Measurements from ENCODE around the gene RBM20.

The RBM20 gene

DNA sequence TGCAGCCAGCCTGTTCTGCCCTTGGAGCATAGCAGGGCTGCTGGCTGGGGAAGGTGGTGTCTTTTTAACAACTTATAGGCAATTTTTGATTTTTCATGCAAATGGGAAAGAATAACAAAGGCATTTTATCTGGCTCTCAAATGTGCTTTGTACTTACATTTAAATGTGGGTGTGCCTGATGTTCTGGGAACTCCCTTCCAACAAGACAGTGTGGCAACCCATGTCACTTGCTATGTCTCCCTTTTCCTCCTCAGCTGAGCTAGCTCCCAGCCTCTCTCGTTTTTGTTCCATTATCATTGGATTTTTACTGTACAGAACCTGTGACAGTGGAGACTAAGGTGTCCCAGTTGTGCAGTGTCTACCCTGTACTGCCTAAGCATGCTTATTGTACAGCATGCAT, 134.1 kb downstream of the RBM20 start:
- no peaks in the 10 kb centered on the region for H3K36me3 ChIP-seq
- no peaks in the 10 kb centered on the region for H3K9me3 ChIP-seq (ENCODE audit: severe bottlenecking)
- no peak for DNase-seq
- TF ChIP-seq, protein P1, sequence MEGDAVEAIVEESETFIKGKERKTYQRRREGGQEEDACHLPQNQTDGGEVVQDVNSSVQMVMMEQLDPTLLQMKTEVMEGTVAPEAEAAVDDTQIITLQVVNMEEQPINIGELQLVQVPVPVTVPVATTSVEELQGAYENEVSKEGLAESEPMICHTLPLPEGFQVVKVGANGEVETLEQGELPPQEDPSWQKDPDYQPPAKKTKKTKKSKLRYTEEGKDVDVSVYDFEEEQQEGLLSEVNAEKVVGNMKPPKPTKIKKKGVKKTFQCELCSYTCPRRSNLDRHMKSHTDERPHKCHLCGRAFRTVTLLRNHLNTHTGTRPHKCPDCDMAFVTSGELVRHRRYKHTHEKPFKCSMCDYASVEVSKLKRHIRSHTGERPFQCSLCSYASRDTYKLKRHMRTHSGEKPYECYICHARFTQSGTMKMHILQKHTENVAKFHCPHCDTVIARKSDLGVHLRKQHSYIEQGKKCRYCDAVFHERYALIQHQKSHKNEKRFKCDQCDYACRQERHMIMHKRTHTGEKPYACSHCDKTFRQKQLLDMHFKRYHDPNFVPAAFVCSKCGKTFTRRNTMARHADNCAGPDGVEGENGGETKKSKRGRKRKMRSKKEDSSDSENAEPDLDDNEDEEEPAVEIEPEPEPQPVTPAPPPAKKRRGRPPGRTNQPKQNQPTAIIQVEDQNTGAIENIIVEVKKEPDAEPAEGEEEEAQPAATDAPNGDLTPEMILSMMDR (IDR thresholded peaks at IDR 0.05; ENCODE audit: low read depth, low read length) = no peak
- no peak overlapping the region for H3K27ac ChIP-seq
- H3K4me3 ChIP-seq (ENCODE audit: low read depth, low read length) = no peak overlapping the region
- H3K27me3 ChIP-seq (ENCODE audit: insufficient read depth, low read depth, severe bottlenecking) = no peaks in the 10 kb centered on the region

DNA sequence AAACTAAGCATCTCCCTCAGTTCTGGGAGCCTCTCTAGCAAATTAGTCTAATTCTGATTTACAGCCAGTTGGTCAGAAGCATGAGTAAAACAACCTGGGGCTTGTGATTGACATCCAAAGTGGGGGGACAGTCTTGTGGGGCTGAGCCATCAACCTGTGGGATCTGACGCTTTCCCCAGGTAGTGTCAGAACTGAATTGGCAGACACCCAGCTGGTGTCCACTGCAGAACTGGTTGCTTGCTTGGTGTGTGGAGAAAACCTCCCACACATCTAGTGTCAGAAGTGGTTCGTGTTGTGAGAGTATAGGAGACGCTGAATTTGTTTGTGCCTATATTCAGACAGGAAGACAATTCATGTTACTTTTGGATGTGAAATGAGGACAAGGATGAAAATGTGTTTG, 135.4 kb downstream of the RBM20 start:
- Histone ChIP-seq H3K4me3 (ENCODE audit: low read depth, low read length) (no peak overlapping the region), H3K27me3 (ENCODE audit: insufficient read depth, low read depth, severe bottlenecking) (no peaks in the 10 kb centered on the region), H3K27ac (no peak overlapping the region), H3K36me3 (no peaks in the 10 kb centered on the region), H3K9me3 (ENCODE audit: severe bottlenecking) (no peaks in the 10 kb centered on the region)
- TF ChIP-seq, protein P1 (IDR thresholded peaks at IDR 0.05; ENCODE audit: low read depth, low read length) = no peak
- DNase-seq = no peak

DNA sequence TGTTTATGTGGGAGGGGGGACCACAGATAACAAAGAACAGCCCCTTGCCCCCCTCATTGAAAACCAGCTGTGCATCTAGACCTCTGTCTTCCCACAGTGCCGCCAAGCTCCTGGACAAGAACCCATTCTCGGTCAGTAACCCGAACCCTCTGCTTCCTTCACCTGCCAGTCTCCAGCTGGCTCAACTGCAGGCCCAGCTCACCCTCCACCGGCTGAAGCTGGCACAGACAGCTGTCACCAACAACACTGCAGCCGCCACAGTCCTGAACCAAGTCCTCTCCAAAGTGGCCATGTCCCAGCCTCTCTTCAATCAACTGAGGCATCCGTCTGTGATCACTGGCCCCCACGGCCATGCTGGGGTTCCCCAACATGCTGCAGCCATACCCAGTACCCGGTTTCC, 136.6 kb downstream of the RBM20 start:
- H3K27me3 ChIP-seq (ENCODE audit: insufficient read depth, low read depth, severe bottlenecking) = no peaks in the 10 kb centered on the region
- no peak overlapping the region for H3K27ac ChIP-seq
- H3K9me3 ChIP-seq (ENCODE audit: severe bottlenecking) = no peaks in the 10 kb centered on the region
- no peak overlapping the region for H3K4me3 ChIP-seq (ENCODE audit: low read depth, low read length)
- H3K36me3 ChIP-seq = no peaks in the 10 kb centered on the region
- TF ChIP-seq, protein P1 (IDR thresholded peaks at IDR 0.05; ENCODE audit: low read depth, low read length) = no peak
- no peak for DNase-seq

DNA sequence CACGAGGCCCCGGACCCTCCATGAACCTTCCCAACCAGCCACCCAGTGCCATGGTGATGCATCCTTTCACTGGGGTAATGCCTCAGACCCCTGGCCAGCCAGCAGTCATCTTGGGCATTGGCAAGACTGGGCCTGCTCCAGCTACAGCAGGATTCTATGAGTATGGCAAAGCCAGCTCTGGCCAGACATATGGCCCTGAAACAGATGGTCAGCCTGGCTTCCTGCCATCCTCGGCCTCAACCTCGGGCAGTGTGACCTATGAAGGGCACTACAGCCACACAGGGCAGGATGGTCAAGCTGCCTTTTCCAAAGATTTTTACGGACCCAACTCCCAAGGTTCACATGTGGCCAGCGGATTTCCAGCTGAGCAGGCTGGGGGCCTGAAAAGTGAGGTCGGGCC, 137.0 kb downstream of the RBM20 start:
- no peaks in the 10 kb centered on the region for H3K27me3 ChIP-seq (ENCODE audit: insufficient read depth, low read depth, severe bottlenecking)
- H3K4me3 ChIP-seq (ENCODE audit: low read depth, low read length) = no peak overlapping the region
- no peaks in the 10 kb centered on the region for H3K9me3 ChIP-seq (ENCODE audit: severe bottlenecking)
- TF ChIP-seq, protein P1 (IDR thresholded peaks at IDR 0.05; ENCODE audit: low read depth, low read length) = no peak
- DNase-seq = no peak
- no peak overlapping the region for H3K27ac ChIP-seq
- no peaks in the 10 kb centered on the region for H3K36me3 ChIP-seq

DNA sequence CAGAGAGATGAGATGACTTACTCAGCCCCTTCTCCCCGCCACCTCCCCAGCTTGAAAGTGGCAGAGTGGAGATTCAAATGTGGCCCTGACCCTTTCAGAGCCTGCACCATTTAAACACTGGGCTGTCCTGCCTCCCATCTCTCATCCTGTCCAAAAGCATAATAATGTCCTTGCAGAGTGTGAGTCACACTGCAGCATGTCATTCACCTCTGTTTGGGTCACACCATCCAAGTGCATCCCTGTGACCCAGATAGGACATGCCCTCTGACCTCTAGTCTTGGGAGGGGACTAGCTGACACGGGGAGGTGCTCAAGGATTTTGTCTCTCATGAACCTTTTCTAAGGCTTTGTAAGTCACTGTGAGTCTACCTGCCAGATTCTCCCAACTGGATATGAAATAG, 138.5 kb downstream of the RBM20 start:
- Histone ChIP-seq H3K36me3 (no peaks in the 10 kb centered on the region), H3K27ac (no peak overlapping the region), H3K27me3 (ENCODE audit: insufficient read depth, low read depth, severe bottlenecking) (no peaks in the 10 kb centered on the region), H3K4me3 (ENCODE audit: low read depth, low read length) (no peak overlapping the region), H3K9me3 (ENCODE audit: severe bottlenecking) (no peaks in the 10 kb centered on the region)
- TF ChIP-seq, protein P1 (IDR thresholded peaks at IDR 0.05; ENCODE audit: low read depth, low read length) = no peak
- no peak for DNase-seq

DNA sequence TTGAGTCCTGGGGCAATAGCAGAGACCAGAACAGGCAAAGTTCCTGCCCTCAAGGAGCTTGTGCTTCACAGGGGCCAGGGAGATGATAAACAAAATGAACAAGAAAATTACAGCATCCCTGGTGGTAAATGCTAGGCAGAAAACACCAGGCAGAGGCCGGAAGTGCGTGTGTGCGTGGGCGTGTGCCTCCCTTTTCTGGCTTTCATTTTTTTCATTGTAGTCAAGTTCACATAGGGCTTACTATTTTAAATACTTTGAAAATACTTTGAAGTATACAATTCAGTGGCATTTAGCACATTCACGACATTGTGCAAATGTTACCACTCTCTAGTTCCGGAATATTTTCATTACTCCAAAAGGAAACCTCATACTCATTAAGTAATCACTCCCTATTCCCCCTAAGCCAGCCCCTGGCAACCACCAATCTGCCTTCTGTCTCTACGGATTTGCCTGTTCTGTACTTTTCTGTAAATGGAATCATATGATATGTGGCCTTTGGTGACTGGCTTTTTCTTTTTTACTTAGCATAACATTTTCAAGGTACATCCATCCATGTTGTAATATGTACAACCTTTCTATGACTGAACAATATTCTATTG, 139.5 kb downstream of the RBM20 start:
- no peak for DNase-seq
- Histone ChIP-seq H3K27ac (no peak overlapping the region), H3K9me3 (ENCODE audit: severe bottlenecking) (no peaks in the 10 kb centered on the region), H3K27me3 (ENCODE audit: insufficient read depth, low read depth, severe bottlenecking) (no peaks in the 10 kb centered on the region), H3K36me3 (no peaks in the 10 kb centered on the region), H3K4me3 (ENCODE audit: low read depth, low read length) (no peak overlapping the region)
- TF ChIP-seq, protein P1 (IDR thresholded peaks at IDR 0.05; ENCODE audit: low read depth, low read length) = no peak

Measured in WERI-Rb-1 (cell line).